SK-N-MC (cell line): Measurements from ENCODE around the gene ANKS6.
"Not testable (repeated sequence)": the region's sequence is repeated elsewhere in the genome, so short reads cannot be mapped to it uniquely, and the experiment has no call there.

Experiments
- DNase-seq: peaks from one replicate; pipeline ENCODE4 v3.0.0-alpha.2; 2011; ENCODE audit warnings: low read depth, low spot score
- H3K27ac ChIP-seq: fragments of 200-600 bp; sonication (generic); 2 replicates; pipeline ENCODE4 v1.5.1; 2016; ENCODE audit warnings: mixed run types
- H3K36me3 ChIP-seq: fragments of 200-600 bp; sonication (generic); 2 replicates; pipeline ENCODE4 v1.6.1; 2017; ENCODE audit warnings: antibody characterized with exemption, low read length, mixed read lengths; ENCODE audit not compliant: insufficient read depth
- H3K4me3 ChIP-seq: fragments of 200-600 bp; sonication (generic); 2 replicates; pipeline ENCODE4 v1.5.1; 2016
- H3K9ac ChIP-seq: fragments of 200-600 bp; sonication (generic); 2 replicates; pipeline ENCODE4 v1.8.0; 2017; ENCODE audit warnings: mixed run types, mixed read lengths; ENCODE audit not compliant: insufficient read length
- H3K9me3 ChIP-seq: fragments of 200-600 bp; sonication (generic); 2 replicates; pipeline ENCODE4 v1.6.1; 2017; ENCODE audit warnings: low read depth, mild to moderate bottlenecking, antibody characterized with exemption, low read length, moderate library complexity, mixed read lengths
- EZH2 ChIP-seq: fragments of 200-600 bp; sonication (generic); IDR thresholded peaks from one replicate; pipeline ENCODE4 v1.6.1; 2017; ENCODE audit warnings: antibody characterized with exemption
- FOXP2 ChIP-seq: optimal IDR thresholded peaks from 2 replicates; pipeline ENCODE3; 2011; ENCODE audit warnings: mild to moderate bottlenecking, moderate library complexity; ENCODE audit not compliant: insufficient read depth; ENCODE audit errors: extremely low read length, control extremely low read depth
- POLR2AphosphoS5 ChIP-seq: IDR thresholded peaks from 2 replicates; pipeline ENCODE4 v1.6.1; 2012; ENCODE audit warnings: mild to moderate bottlenecking, low read depth, low read length, borderline replicate concordance

Gene ANKS6

DNA sequence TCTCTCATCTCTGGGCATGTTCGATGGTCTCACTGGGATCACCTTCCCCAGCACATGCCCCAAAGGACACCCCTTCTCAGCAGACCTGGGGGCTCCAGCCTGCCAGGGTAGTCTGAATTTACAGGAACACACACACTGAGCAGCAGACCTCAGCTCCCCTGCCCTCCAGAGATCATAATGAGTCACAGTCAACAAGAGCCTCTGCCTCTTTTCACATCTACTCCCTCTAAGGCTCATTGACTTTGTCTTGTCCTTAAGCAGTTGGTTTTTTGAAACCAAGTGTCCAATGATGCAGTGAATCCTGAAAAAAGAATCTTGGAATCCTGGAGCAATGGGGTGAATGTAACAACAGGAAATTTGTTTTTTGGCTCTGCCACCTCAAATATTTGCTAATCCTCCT lies 108.4 kb downstream of the ANKS6 start:
- Histone ChIP-seq H3K4me3 (no peak overlapping the region), H3K9me3 (no peaks in the 10 kb centered on the region), H3K9ac (no peak overlapping the region), H3K36me3 (no peaks in the 10 kb centered on the region), H3K27ac (no peak overlapping the region)
- no peak for DNase-seq
- no peak for TF ChIP-seq FOXP2
- no peak for TF ChIP-seq EZH2
- no peak for TF ChIP-seq POLR2AphosphoS5

DNA sequence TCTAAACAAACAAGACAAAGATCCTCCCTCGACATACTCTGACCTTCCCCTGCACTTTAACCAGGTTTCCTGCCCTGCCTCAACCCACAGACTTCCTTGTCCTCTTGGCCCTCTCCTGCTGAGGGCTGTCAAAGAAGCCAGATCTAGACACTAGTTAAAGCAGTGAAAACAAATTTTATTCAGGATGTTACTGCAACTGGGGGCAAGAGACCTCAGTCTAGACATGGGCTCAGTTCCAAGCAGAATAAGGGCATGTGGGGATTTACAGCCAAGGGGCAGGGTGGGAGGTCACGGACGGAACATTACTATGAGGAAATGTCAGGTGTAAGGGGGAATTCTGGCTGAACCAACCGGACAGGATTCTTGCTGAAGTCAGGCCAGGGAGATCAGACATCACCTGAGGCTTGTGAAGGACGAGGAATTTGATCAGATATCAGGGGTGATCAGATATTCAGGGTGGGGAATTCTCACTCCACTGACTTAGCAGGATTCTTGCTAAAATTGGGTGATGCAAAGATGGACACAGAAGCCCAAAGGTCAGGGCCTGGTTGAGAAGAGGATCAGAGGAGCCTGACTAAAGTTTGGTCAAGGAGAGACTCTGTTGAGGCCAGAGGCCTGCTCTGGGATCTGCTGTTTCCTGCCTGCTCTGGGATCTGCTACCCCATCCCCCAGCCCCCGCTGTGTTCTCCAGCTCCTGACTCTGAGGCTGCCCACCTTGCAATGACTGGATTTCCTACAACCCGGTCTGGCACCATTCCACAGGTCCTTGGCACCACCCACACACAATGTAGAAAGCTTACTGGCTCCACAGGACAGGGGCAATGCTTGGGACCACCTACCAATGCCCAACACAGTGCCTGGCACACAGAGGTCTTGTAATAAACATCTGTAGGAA lies 109.1 kb downstream of the ANKS6 start:
- H3K36me3 ChIP-seq: no peaks in the 10 kb centered on the region
- TF ChIP-seq EZH2 (no peak), POLR2AphosphoS5 (no peak), FOXP2 (no peak)
- no peak overlapping the region for H3K9ac ChIP-seq
- H3K27ac ChIP-seq: no peak overlapping the region
- H3K9me3 ChIP-seq: no peaks in the 10 kb centered on the region
- no peak for DNase-seq
- H3K4me3 ChIP-seq: no peak overlapping the region

GRCh38 chr9:98684816-98685215 lies 111.5 kb downstream of the ANKS6 start:
- H3K27ac ChIP-seq, H3K9me3 ChIP-seq, H3K36me3 ChIP-seq, H3K9ac ChIP-seq, H3K4me3 ChIP-seq, DNase-seq: not testable (repeated sequence)
